ENCODE data around the gene TRAK1. TPM values are rescaled to one million over a fixed set of nuclear protein-coding genes. Genes with fewer than 3 reads are reported as not detected.

Gene TRAK1
- total RNA-seq, 4 donors from 2014 or later, result 37.4 to 89.5 (median 53.0) TPM

GRCh38 chr3:42148086-42148848 lies 57.1 kb downstream of the TRAK1 start:
- H3K9me3 ChIP-seq, result no peaks in the 10 kb centered on the region
- WGBS, 2 donors (ENCODE audit: low coverage in 1 of 2), result 75 to 76% methylated on average over 5 of the region's 5 CpGs
- no peak overlapping the region for H3K4me3 ChIP-seq
- ATAC-seq, result no peak
- no peak overlapping the region for H3K27ac ChIP-seq
- no peak for TF ChIP-seq POLR2A (IDR thresholded peaks at IDR 0.05)
- no peak for TF ChIP-seq EP300 (IDR thresholded peaks at IDR 0.05)
- no peak for TF ChIP-seq POLR2AphosphoS5 (IDR thresholded peaks at IDR 0.05)
- TF ChIP-seq CTCF (IDR thresholded peaks at IDR 0.05), result no peak
- H3K27me3 ChIP-seq, result no peaks in the 10 kb centered on the region
- H3K4me1 ChIP-seq, result peaks cover 0 to 41% (median 0%) of the 10 kb centered on the region in 3 donors
- no peaks in the 10 kb centered on the region for H3K36me3 ChIP-seq

- Histone ChIP-seq H3K4me3 (peak overlapping the region in 1 of 2 donors; percentile 15), H3K27ac (no peak overlapping the region), H3K36me3 (no peaks in the 10 kb centered on the region), H3K9me3 (no peaks in the 10 kb centered on the region), H3K4me1 (peaks cover 0 to 35% (median 0%) of the 10 kb centered on the region in 3 donors), H3K27me3 (no peaks in the 10 kb centered on the region)
- no peak for TF ChIP-seq EP300 (IDR thresholded peaks at IDR 0.05)
- no peak for TF ChIP-seq POLR2A (IDR thresholded peaks at IDR 0.05)
- no peak for TF ChIP-seq POLR2AphosphoS5 (IDR thresholded peaks at IDR 0.05)
- no peak for TF ChIP-seq CTCF (IDR thresholded peaks at IDR 0.05)
- WGBS, 2 donors (ENCODE audit: low coverage in 1 of 2), result 25 to 27% methylated on average over 3 to 6 of the region's 11 CpGs
- ATAC-seq, result peak; percentile 95
Measured at GRCh38 chr3:42148982-42149432, 57.9 kb downstream of the TRAK1 start.

- H3K4me1 ChIP-seq, result peaks cover 0 to 34% (median 0%) of the 10 kb centered on the region in 3 donors
- no peaks in the 10 kb centered on the region for H3K27me3 ChIP-seq
- H3K36me3 ChIP-seq, result no peaks in the 10 kb centered on the region
- TF ChIP-seq POLR2A (IDR thresholded peaks at IDR 0.05), result no peak
- TF ChIP-seq POLR2AphosphoS5 (IDR thresholded peaks at IDR 0.05), result no peak
- no peak for TF ChIP-seq EP300 (IDR thresholded peaks at IDR 0.05)
- TF ChIP-seq CTCF (IDR thresholded peaks at IDR 0.05), result no peak
- ATAC-seq, result no peak
- no peak overlapping the region for H3K4me3 ChIP-seq
- H3K9me3 ChIP-seq, result no peaks in the 10 kb centered on the region
- 74 to 78% methylated on average over 3 to 7 of the region's 8 CpGs for WGBS, 2 donors (ENCODE audit: low coverage in 1 of 2)
- H3K27ac ChIP-seq, result no peak overlapping the region
Measured at GRCh38 chr3:42149532-42149931, 58.4 kb downstream of the TRAK1 start.

GRCh38 chr3:42149975-42150374 lies 58.8 kb downstream of the TRAK1 start:
- H3K36me3 ChIP-seq, result no peaks in the 10 kb centered on the region
- TF ChIP-seq POLR2A (IDR thresholded peaks at IDR 0.05) (no peak), POLR2AphosphoS5 (IDR thresholded peaks at IDR 0.05) (no peak), CTCF (IDR thresholded peaks at IDR 0.05) (no peak), EP300 (IDR thresholded peaks at IDR 0.05) (no peak)
- H3K4me3 ChIP-seq, result no peak overlapping the region
- peaks cover 0 to 34% (median 0%) of the 10 kb centered on the region in 3 donors for H3K4me1 ChIP-seq
- H3K27me3 ChIP-seq, result no peaks in the 10 kb centered on the region
- ATAC-seq, result no peak
- no peaks in the 10 kb centered on the region for H3K9me3 ChIP-seq
- no peak overlapping the region for H3K27ac ChIP-seq
- 91% methylated on average over 3 of the region's 3 CpGs; no CpG with 5 or more reads in 1 of the 2 donors for WGBS, 2 donors (ENCODE audit: low coverage in 1 of 2)
